ENCODE results near the gene MAP1LC3B2.

DNA sequence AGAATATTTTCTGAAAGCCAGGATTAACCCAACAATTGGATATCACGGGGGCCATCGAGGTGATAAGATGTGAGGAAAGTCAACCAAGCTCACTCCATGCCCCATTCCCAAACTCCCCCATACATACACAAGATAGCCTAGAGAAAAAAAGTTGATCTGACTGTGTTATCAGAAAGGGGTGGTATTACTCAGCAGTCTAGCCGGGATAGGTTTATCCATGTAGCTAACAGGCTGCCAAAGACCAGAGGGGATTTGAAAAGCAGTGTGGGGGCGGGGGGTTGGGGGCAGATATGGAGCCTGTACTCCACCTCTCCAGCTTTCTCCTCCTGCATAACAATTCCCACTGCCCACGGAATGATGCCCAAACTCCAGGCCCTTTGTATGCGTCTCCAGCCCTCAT, 13.2 kb upstream of the MAP1LC3B2 start:
- TF ChIP-seq, protein P1, sequence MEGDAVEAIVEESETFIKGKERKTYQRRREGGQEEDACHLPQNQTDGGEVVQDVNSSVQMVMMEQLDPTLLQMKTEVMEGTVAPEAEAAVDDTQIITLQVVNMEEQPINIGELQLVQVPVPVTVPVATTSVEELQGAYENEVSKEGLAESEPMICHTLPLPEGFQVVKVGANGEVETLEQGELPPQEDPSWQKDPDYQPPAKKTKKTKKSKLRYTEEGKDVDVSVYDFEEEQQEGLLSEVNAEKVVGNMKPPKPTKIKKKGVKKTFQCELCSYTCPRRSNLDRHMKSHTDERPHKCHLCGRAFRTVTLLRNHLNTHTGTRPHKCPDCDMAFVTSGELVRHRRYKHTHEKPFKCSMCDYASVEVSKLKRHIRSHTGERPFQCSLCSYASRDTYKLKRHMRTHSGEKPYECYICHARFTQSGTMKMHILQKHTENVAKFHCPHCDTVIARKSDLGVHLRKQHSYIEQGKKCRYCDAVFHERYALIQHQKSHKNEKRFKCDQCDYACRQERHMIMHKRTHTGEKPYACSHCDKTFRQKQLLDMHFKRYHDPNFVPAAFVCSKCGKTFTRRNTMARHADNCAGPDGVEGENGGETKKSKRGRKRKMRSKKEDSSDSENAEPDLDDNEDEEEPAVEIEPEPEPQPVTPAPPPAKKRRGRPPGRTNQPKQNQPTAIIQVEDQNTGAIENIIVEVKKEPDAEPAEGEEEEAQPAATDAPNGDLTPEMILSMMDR (IDR thresholded peaks at IDR 0.05) = no peak
- TF ChIP-seq POLR2AphosphoS5 (IDR thresholded peaks at IDR 0.05) (no peak), EP300 (IDR thresholded peaks at IDR 0.05) (no peak), POLR2A (IDR thresholded peaks at IDR 0.05) (no peak)
